NCI-H345 treated with DMSO at 0.1 percent for 48 hours (cell line): Measurements from ENCODE around the gene CAMK2G.
"Not testable (repeated sequence)": the region's sequence is repeated elsewhere in the genome, so short reads cannot be mapped to it uniquely, and the experiment has no call there.

Source experiments
- DNase-seq: peaks from one replicate; lab custom pipeline; 2025; ENCODE audit not compliant: unreplicated experiment; lab: John Stamatoyannopoulos, UW

CAMK2G gene

GRCh38 chr10:73842349-73842748 is 32.0 kb downstream of the CAMK2G start:
- DNase-seq: no peak

GRCh38 chr10:73841526-73842285 is 32.6 kb downstream of the CAMK2G start:
- no peak for DNase-seq

- DNase-seq: no peak
These were observed 33.3 kb downstream of the CAMK2G start for GRCh38 chr10:73841061-73841421.

- DNase-seq: no peak
These were observed 33.8 kb downstream of the CAMK2G start for GRCh38 chr10:73840403-73841060.

- no peak for DNase-seq
These were observed 34.3 kb downstream of the CAMK2G start for GRCh38 chr10:73840056-73840402.

GRCh38 chr10:73839276-73839966 is 34.9 kb downstream of the CAMK2G start:
- no peak for DNase-seq

- no peak for DNase-seq
These were observed 35.5 kb downstream of the CAMK2G start for GRCh38 chr10:73838827-73839226.

GRCh38 chr10:73838008-73838567 is 36.3 kb downstream of the CAMK2G start:
- DNase-seq: no peak

GRCh38 chr10:73837072-73837471 is 37.3 kb downstream of the CAMK2G start:
- no peak for DNase-seq

GRCh38 chr10:73836427-73836980 is 37.9 kb downstream of the CAMK2G start:
- DNase-seq: no peak

- not testable (repeated sequence) for DNase-seq
These were observed 45.3 kb downstream of the CAMK2G start for GRCh38 chr10:73829090-73829489.

GRCh38 chr10:73828161-73828560 is 46.2 kb downstream of the CAMK2G start:
- DNase-seq: no peak

- DNase-seq: no peak
These were observed 46.8 kb downstream of the CAMK2G start for GRCh38 chr10:73827346-73828089.

- DNase-seq: no peak
These were observed 50.1 kb downstream of the CAMK2G start for GRCh38 chr10:73824146-73824725.

- no peak for DNase-seq
These were observed 51.0 kb downstream of the CAMK2G start for GRCh38 chr10:73823391-73823790.

GRCh38 chr10:73819513-73820093 is 54.8 kb downstream of the CAMK2G start:
- DNase-seq: no peak

GRCh38 chr10:73819081-73819480 is 55.3 kb downstream of the CAMK2G start:
- DNase-seq: no peak

- DNase-seq: no peak
These were observed 56.0 kb downstream of the CAMK2G start for GRCh38 chr10:73818402-73818801.

- DNase-seq: no peak
These were observed 56.5 kb downstream of the CAMK2G start for GRCh38 chr10:73817826-73818225.
